ENCODE data around the gene PTGFR.

PTGFR gene

DNA sequence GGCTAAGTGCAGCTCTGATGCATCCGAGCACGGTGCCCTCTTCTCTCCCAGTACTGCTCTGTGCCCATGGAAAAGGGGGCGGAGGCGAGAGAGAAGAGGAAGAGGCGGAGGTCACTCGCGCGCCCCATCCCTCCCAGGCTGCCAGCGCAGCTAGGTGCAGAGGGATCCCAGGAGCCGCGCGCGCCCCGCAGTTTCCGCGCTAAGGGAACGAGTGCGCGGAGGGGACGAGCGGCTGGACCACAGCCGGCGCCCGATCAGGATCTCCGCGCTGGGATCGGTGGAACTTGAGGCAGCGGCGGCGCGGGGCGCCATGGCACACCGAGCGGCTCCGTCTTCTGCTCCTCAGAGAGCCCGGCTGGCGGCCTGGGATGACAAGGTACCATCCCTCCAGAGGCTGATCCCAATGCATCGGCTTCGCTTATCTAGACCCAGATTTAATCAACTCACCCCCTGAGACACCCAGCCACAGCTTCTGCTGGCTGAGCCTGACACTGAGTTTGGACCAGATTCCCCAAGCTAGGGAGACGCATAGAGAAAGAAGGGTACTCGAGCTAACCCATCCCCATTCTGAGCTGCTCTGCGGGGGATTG, at the start of gene PTGFR:
Gene PTGFR, plus strand, starts transcription at position 114 of the 590 bp plus-strand sequence. CDS start 1,770 bp downstream, outside the sequence.
- DNase-seq: no peak

DNA sequence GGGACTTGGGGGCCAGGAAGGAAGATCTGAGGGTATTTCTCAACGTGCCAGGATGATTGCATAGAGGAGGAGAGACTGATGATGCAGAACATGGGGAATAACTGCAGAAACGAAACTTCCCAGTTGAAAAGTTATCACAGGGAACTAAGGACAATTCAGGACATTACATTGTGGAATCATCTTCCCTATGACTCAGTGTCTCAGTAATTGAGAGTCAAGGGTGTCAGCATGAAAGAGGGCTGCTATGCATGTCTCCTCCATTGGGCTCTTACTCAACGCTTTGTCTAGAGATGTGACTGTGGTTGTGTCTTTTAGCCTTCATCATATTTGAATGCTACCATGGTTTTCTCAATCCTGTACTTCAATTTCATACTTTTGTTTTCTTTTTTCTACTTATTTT, 48.9 kb upstream of the PTGFR start:
- DNase-seq: no peak

DNA sequence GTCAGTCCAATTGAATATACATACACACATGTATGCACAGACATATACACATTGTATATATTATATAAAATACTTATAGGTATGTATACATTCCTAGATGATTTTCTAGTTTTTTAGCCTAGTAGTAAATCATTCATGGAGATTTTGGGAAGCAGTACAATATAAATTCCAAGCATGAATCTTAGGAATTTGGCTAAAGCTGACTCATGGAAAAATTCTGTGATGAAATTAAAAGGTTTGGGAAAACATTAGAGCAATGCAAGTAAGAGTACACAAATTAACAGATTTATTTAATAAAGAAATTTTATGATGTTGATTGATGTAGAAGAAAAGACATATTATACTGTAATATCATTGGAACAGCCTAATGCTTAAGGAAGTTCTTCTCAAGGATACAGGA, 43.7 kb upstream of the PTGFR start:
- no peak for DNase-seq

DNA sequence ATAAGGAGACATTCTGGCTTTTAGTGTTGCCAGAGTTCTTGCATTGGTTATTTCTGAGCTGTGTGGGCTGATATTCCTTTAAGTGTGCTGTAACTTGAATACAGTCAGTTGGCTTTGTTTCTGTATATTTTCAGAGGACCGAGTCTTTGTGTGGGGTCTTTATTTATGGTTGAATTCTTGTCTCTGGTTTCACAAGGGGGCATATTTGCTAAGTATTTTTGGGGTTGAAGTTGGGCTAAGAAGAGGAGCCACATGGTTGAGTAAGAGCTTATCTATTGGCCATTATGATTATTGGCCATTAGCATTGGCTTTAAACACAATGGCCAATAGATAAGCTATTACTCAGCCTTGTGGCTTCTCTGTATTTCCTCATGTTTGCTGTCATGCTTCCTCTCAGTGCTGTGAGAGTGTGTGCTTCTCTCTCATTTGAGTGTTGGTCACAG, 26.3 kb upstream of the PTGFR start:
- no peak for DNase-seq

- DNase-seq: no peak
Observed at GRCh38 chr1:78465143-78465542, 25.6 kb upstream of the PTGFR start.

- no peak for DNase-seq
Observed at GRCh38 chr1:78468521-78468920, 22.3 kb upstream of the PTGFR start.

DNA sequence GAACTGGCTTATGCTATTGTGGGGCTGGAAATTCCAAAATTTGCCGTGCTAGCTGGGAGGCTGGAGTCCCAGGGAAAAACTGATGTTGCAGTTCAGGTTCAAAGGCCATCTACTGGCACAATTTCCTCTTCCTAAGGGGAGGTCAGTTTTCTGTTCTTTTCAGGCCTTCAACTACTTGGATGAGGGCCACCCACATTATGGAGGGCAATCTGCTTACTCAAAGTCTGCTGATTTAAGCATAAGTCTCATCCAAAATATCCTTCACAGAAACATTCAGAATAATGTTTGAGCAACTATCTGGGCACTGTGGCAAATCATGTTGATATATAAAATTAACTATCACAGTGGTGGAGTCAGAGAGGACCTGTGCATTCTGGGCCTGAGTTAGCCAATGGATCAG, 21.2 kb upstream of the PTGFR start:
- DNase-seq: no peak

DNA sequence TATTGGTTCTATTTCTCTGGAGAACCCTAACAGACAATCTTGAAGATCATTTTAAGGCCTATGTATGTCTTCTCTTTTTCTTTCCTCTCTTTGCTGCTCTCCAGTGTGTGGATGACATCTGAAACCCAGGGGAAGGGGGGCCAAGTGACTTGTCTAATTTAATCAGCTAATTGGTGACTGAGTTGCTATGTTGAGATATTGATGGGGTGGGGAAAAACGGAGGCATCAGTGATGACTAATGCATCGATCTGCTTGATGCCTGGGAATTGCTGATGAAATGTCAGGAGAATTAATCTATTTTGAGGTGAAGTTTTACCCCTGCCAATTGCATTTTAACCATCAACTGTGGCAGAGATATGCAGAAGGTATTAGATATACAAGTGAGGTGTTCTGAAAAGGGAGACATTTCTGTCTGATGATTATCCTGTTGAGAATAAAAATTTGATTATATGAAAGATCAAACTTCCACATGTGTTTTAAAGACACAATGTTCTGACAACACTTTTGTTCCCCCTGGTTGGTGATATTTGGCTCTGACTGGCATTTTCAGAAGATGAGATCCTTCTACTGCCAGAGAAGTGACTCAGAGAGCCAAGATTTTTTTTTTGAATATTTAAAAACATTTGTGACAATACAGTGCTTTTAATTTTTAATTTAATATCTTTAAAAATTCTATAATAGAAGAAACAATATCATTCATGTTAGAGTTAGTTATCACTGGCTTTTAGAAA, 18.7 kb upstream of the PTGFR start:
- DNase-seq: no peak

GRCh38 chr1:78472851-78473496, 17.8 kb upstream of the PTGFR start:
- no peak for DNase-seq

DNA sequence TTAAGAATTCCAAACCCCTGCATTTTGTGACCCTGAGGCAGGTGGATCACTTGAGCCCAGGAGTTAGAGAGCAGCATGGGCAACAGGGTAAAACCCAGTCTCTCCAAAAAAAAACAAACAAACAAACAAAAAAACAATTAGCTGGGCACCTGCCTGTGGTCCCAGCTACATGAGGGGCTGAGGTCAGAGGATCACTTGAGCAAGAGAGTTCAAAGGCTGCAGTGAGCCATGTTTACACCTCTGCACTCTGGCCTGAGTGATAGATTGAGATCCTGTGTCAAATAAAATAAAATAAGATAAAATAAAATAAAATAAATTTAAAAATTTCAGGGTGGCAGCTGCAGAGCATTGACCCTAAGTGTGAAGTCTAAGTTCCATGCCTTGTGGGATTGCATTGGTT, 16.7 kb upstream of the PTGFR start:
- DNase-seq: no peak

DNA sequence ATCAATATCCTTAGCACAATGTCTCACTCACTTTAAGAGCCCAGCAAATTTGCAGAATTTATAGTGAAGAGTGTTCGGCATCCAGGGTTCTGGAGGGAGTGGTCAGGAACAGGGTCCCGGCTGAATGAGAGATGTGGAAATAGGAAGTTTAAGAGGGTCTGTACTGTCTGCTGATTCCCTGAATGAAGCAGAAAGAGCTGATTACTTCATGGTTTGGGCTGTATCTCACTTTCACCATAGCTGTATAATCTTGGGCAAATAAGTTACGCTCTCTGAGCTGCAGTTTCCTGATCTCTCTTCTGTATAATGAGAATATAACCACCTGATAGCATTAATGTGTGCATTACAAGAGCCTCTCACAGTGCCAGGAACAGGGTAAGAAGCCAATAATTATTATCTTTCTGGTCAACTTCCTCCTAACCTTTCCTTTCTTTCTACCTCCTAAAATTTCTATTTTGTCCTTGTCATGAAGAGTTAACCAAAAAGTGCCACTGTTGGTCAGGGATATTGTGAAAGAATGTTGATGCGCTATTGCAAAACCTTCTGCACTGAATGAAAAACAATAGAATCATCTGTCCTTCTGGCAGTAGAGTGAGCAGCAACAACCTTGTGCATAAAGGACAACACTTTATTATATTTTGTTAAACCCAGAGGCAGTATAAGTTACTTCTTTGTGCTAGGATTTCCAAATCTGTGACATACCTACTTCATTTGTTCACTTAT, 14.7 kb upstream of the PTGFR start:
- DNase-seq: no peak

GRCh38 chr1:78483903-78484302, 6.9 kb upstream of the PTGFR start:
- no peak for DNase-seq

DNA sequence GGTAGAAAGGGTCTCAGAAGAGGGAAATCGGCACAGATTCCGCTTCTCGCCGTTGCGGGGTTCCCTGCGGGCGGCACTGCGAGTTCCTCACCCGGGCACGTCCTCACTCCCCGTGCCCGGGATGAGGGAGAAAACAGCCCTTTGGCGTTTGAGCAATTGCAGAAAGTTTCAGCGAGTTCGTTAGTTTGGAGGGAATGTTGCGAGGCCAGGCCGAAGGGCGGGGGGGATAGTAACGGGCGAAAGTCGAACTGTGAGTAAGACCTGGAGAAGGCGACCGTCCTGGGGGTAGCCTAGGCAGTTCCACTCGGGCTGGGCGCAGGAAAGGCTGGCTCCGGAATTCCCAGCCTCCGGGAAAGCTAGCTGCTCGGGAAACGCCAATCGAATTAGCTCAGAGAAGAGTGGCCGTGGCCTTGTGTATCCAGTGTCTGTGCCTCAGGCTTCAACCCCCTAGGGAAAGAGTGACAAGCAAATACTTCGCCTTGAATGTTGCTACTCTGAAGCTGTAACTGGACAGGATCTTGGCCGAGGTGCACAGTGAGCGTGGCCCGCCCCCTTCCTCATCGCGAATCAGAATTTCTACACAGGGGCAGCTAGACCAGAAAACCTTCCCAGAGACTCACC, 787 bp downstream of the PTGFR start:
- no peak for DNase-seq

DNA sequence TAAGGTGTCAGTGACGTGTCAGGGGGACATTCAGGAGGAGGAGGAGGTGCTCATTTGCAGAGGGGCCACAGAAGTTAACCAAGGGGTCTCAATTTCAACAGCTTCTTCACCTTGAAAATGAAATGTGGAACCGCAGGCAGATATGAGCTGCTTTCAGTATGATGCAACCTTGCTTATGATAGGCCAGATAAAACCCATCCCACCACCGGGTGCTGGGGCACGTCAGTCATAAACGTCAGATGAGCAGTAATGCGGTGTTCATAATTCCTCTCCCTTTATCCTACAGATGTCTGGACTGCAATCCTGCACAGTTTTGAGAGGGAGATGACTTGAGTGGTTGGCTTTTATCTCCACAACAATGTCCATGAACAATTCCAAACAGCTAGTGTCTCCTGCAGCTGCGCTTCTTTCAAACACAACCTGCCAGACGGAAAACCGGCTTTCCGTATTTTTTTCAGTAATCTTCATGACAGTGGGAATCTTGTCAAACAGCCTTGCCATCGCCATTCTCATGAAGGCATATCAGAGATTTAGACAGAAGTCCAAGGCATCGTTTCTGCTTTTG, 1.7 kb downstream of the PTGFR start:
- DNase-seq: no peak

- no peak for DNase-seq
Observed at GRCh38 chr1:78493451-78493850, 2.7 kb downstream of the PTGFR start.

GRCh38 chr1:78497201-78497600, 6.4 kb downstream of the PTGFR start:
- DNase-seq: no peak

DNA sequence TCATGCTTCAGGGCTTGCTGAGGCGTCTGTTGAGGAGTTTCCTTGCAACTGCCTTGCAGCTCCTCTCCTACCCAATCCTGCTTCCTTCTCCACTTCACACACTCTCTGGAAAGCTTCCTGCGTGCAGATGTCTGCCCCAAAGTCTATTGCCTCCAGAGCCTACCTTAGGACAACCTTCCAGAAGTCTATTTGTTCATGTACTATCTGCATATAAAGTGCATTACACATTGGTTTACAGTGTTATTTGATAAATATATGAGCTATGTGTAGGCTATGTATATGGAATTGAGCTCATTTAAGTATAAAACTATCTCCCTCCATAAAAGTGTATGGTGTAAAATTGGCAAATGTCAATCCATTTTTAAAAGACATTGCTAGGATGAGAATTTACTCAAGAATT, 9.8 kb downstream of the PTGFR start:
- no peak for DNase-seq

GRCh38 chr1:78501203-78501602, 10.4 kb downstream of the PTGFR start:
- no peak for DNase-seq

DNA sequence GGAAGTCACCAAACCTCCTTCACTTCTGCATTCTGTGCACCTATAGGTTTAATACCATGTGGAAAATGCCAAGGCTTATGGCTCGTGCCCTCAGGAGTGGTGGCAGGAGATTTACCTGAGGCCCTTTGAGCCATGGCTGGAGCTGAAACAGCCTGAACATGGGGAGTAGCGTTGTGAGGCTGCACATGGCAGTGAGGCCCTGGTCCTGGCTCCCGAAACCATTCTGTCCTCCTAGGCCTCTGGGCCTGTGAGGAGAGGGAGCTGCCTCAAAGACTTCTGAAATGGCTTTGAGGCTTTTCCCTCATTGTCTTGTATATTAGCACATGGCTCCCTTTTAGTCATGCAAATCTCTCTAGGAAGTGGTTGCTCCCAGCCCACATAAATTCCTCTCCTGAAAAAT, 20.6 kb downstream of the PTGFR start:
- no peak for DNase-seq

GRCh38 chr1:78516716-78517115, 25.9 kb downstream of the PTGFR start:
- DNase-seq: no peak

DNA sequence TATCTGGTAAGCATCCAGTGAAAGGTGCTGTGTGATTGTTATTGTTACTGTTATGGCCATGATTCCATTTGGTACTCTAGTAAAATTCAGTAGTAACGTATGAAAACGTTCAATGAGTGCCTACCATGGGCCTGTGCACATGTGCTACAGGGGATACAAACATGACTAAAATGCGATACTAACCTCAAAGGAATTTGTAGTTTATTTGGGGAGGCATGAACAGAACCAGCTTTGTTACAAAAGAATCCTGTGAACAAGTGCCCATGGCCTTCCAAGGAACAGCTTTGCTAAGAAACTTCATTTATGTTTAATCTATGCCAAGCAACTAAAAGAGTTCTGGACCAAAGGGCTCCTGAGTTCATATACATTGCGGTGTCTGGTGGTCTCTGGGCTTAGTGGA, 28.7 kb downstream of the PTGFR start:
- no peak for DNase-seq

- DNase-seq: no peak
Observed at GRCh38 chr1:78520216-78520615, 29.4 kb downstream of the PTGFR start.

GRCh38 chr1:78520843-78521242, 30.1 kb downstream of the PTGFR start:
- DNase-seq: no peak

Data from stimulated activated CD4-positive, alpha-beta T cell treated with anti-CD3 and anti-CD28 coated beads, Interleukin-12 subunit alpha, Interleukin-12 subunit beta, amount 100 ng/mL, for 4 hours (primary cell).